ENCODE data around the gene PCBP4.
"Not testable (repeated sequence)": the region's sequence is repeated elsewhere in the genome, so short reads cannot be mapped to it uniquely, and the experiment has no call there.

The PCBP4 gene

GRCh38 chr3:51993657-51994056, 26.4 kb upstream of the PCBP4 start:
- not testable (repeated sequence) for DNase-seq (ENCODE audit: low read depth)

- DNase-seq (ENCODE audit: low read depth): no peak
Measured at GRCh38 chr3:51992017-51992682, 24.9 kb upstream of the PCBP4 start.

DNA sequence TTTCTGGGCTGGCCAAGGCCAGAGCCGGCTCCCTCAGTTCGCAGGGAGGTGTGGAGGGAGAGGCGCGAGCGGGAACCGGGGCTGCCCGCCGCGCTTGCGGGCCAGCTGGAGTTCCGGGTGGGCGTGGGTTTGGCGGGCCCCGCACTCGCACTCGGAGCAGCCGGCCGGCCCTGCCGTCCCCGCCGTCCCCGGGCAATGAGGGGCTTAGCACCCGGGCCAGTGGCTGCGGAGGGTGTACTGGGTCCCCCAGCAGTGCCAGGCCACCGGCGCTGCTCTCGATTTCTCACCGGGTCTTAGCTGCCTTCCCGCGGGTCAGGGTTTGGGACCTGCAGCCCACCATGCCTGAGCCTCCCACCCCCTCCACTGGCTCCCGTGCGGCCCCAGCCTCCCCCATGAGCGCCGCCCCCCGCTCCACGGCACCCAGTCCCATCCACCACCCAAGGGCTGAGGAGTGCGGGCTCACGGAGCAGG, 23.3 kb upstream of the PCBP4 start:
- not testable (repeated sequence) for DNase-seq (ENCODE audit: low read depth)

- DNase-seq (ENCODE audit: low read depth): no peak
Measured at GRCh38 chr3:51988286-51989146, 21.3 kb upstream of the PCBP4 start.

DNA sequence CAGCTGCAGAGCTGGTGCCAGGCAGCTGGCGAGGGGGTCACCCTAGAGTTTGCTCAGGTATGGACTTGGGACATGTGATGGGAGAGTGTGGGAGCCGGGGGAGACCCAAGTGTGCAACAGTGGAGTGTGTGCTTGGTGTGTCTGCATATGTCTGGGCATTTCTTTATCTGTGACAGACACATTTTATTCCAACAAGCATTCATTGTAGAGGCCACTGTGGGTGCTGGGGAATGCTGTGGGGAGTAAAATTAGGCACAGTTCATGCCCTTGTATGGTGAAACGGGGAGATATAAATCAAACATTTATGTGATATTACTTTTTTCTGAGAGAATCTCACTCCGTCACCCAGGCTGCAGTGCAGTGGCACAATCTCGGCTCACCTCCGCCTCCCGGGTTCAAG, 20.3 kb upstream of the PCBP4 start:
- no peak for DNase-seq (ENCODE audit: low read depth)

- no peak for DNase-seq (ENCODE audit: low read depth)
Measured at GRCh38 chr3:51986010-51986947, 19.0 kb upstream of the PCBP4 start.

- no peak for DNase-seq (ENCODE audit: low read depth)
Measured at GRCh38 chr3:51985063-51985462, 17.8 kb upstream of the PCBP4 start.

DNA sequence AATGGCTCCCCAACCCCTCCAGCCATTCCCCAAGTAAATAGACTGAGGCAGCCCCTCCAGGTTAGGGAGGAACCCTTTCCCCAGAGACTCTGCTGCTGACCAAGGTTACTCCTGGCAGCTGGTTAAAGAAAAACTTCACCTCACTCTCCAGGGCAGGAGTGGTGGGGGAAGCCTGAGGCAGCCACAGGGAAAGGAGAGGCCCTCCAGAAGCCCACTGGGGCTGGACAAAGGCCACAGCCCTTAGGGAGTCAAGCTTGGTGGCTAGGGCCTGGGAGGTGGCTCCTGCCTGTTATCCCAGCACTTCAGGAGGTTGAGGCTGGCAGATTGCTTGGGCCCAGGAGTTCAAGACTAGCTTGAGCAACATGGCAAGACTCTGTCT, 17.0 kb upstream of the PCBP4 start:
- DNase-seq (ENCODE audit: low read depth): no peak

DNA sequence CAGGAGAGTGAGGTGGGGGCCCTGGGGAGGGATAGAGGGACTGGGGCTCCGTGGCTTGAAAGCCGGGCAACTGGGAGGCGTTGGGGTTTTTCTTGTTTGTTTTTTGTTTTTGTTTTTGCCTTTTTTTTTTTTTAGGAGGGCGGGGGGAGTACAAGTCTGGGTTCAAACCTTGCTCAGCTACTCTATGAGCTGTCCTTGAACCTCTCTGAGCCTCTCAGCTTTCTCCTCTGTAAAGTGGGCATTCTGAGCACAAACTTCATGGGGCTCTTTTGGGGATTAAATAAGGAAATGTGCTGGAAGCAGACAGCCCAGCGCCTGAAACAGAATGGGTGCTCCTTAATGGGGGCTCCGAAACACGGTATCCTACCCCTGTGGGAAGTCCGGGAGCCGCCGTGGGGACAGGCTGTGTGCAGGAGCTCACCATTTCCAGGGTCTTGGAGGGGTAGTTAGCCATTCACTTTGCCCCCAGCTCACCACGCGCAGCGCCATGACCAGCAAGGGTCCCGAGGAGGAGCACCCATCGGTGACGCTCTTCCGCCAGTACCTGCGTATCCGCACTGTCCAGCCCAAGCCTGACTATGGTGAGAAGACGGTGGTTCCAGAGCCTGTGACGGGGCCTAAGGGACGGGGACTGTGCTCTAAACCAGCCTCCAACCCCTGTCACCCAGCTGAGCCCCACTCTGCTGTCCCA, 16.5 kb upstream of the PCBP4 start:
- DNase-seq (ENCODE audit: low read depth): no peak

GRCh38 chr3:51982838-51983577, 15.8 kb upstream of the PCBP4 start, which contains the start of gene ACY1:
Gene ACY1, plus strand, starts transcription at chr3:51983535. Its CDS starts 530 bp downstream, at chr3:51984065.
- peak; percentile 75 for DNase-seq (ENCODE audit: low read depth)

DNA sequence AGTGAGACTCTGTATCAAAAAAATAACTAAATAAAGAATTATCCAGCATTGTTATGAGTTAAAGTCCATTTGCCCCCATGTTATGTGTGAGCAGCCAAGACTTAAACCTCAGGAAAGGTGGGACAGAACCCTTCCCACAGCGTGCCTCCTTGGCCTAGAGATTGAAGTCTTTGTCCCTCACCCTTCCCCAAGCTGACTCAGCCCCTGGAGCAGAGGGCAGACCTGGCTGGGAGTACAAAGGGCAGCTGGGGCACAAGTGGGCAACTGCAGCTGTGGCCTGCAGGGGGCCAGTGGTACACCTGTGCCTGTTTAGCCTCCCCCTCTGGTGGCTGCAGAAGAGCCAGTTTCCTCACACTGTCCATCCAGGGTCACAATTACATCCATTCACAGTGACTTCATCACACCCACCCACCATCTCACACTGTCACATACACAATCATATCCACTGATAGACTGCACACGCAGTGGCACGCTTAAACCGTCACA, 15.1 kb upstream of the PCBP4 start:
- no peak for DNase-seq (ENCODE audit: low read depth)

GRCh38 chr3:51980253-51980652, 13.0 kb upstream of the PCBP4 start:
- no peak for DNase-seq (ENCODE audit: low read depth)

GRCh38 chr3:51978143-51978502, 10.9 kb upstream of the PCBP4 start:
- no peak for DNase-seq (ENCODE audit: low read depth)

GRCh38 chr3:51977446-51978142, 10.3 kb upstream of the PCBP4 start:
- DNase-seq (ENCODE audit: low read depth): no peak

DNA sequence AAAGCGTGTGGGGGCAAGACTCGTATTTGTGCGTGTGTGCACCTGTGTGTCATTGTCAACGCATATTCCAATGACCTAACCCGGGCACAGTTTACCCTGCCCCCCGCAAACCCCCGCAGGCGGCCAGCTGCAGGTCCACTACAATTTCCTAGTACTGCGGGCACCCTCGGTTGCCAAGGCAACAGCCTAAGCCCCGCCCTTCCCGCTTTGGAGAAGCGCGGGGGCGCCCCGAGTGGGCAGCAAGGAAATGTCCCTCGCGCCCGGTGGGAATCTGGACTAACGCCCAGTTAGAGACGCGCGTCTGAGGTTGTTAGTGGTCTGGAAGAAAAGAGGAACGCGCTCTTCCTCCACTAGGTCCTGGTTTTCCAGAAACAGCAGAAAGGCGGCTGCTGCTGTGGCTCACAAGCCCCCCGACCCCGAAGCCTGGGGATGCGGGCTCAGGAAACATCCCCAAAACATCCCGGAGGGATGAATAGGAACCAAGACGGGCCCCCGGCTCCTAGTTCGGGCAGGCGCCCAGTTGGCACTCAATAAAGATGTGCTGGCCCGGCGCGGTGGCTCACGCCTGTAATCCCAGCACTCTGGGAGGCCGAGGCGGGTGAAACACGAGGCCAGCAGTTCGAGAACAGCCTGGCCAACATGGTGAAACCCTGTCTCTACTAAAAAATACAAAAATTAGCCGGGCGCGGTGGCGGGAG, 8.7 kb upstream of the PCBP4 start:
- no peak for DNase-seq (ENCODE audit: low read depth)

DNA sequence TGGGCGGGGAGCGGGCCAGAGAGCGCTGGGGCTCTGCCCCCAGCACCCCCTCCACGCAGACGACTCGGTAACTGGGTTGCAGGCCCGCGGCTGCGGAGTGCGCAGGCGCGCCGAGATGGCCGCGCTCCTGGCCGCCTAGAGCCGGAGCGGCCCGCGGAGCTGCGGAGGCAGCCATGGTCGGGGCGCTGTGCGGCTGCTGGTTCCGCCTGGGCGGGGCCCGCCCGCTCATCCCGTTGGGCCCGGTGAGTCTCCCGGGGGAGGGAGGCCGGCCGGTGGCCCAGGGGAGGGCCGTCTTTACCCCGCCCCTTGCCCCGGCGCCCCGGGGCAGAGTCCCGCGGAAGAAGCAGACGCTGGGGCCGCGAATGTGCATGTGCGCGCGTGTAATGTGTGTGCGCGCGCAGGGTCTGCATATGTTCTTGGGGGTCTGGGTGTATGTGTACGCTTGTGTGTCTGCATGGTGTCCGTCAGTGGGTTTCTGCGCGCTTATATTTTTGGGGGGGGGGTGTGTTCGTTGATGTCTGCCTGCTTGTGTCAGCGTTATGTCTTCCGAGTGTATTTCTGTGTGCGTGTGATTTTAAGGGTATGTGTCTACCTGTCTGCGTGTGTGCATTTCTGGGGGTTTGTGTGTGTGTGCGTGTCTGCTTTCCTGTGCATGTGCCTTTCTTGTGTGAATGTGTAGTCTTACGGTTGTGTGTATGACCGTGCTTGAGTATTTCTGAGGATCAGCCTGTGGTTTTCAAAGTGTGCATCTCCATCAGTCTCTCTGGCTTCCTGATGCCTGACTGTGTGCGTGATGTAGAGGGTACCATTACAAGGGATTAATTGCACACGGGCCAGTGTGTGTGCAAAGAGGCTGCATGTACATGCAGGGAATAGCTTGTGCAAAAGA, 8.0 kb upstream of the PCBP4 start, which contains the start of gene ABHD14A:
ABHD14A (plus strand) TSS at position 102 of the 889 bp plus-strand sequence; CDS start at position 174, 72 bp downstream.
- DNase-seq (ENCODE audit: low read depth): peak; percentile 29

- DNase-seq (ENCODE audit: low read depth): no peak
Measured at GRCh38 chr3:51974277-51974962, 7.2 kb upstream of the PCBP4 start.

DNA sequence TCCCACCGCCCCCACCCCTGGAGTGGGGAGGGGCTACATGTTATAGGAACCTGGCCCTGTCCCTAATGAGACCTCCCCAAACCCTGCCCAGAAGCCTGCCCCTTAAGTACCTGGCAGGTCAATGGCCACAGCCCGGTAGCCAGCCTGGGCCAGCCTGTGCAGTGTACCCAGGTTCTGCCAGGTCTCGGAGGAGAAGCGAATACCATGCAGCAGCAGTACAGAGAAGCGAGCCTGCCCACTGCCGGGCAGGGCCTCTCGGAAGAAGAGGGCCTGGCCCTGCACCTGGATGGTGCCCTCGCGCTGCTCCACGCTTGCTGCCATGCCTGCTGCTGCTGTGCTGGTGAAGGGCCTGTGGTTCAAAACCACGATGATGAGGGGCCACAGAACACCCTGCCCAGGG, 4.1 kb upstream of the PCBP4 start:
- DNase-seq (ENCODE audit: low read depth): no peak

All from fibroblast of the conjunctiva (primary cell).